ENCODE measurements around the gene DOC2A.
A peak's percentile ranks its signal among the peaks of the same experiment; 100 is the strongest.
"Not testable (repeated sequence)": the region's sequence is repeated elsewhere in the genome, so short reads cannot be mapped to it uniquely, and the experiment has no call there.

The DOC2A gene

GRCh38 chr16:30017937-30018336 is 7.1 kb upstream of the DOC2A start:
- H2BK12ac ChIP-seq (ENCODE audit: low read length in 2 of 2); DNase-seq; H2BK5ac ChIP-seq (ENCODE audit: low read depth, low read length, poor library complexity, severe bottlenecking); H2BK15ac ChIP-seq (ENCODE audit: low read depth, poor library complexity, severe bottlenecking); H3K4me3 ChIP-seq (ENCODE audit: insufficient read depth in 1 of 2, low read depth in 1 of 2, low read length in 2 of 2); H3K4me1 ChIP-seq (ENCODE audit: control insufficient read depth, insufficient read depth, low read depth, low read length); H3K4me2 ChIP-seq (ENCODE audit: low read length, poor library complexity, severe bottlenecking); H3K9me3 ChIP-seq (ENCODE audit: control insufficient read depth, low read length); H3K27ac ChIP-seq (ENCODE audit: low read length, poor library complexity, severe bottlenecking); H3K9ac ChIP-seq (ENCODE audit: low read length); H4K8ac ChIP-seq (ENCODE audit: low read length); H3K36me3 ChIP-seq (ENCODE audit: control insufficient read depth in 1 of 2, insufficient read depth in 2 of 2, low read depth in 1 of 2, low read length in 2 of 2); H3K14ac ChIP-seq (ENCODE audit: low read length in 2 of 2); H3K23ac ChIP-seq (ENCODE audit: low read length in 2 of 2); H2BK120ac ChIP-seq (ENCODE audit: low read depth, low read length); H2AFZ ChIP-seq (ENCODE audit: low read depth, low read length); H3K18ac ChIP-seq (ENCODE audit: low read depth in 1 of 2, low read length in 2 of 2); H4K91ac ChIP-seq (ENCODE audit: low read length); H3K4ac ChIP-seq (ENCODE audit: low read depth in 1 of 2, low read length in 2 of 2); H2AK5ac ChIP-seq (ENCODE audit: low read length, severe bottlenecking); H3K79me1 ChIP-seq (replicated peaks; ENCODE audit: low read length, poor library complexity, severe bottlenecking): not testable (repeated sequence)
- 100% methylated on average over 2 of the region's 4 CpGs for WGBS
- H3K27me3 ChIP-seq (ENCODE audit: control insufficient read depth in 1 of 2, insufficient read depth in 1 of 2, low read length in 2 of 2), result peaks cover 5 to 26% of the 10 kb centered on the region in 2 experiments

GRCh38 chr16:30017277-30017656 is 6.4 kb upstream of the DOC2A start:
- no peak overlapping the region for H3K4ac ChIP-seq (ENCODE audit: low read depth in 1 of 2, low read length in 2 of 2)
- H2AFZ ChIP-seq (ENCODE audit: low read depth, low read length), result no peak overlapping the region
- no peak overlapping the region for H4K91ac ChIP-seq (ENCODE audit: low read length)
- no peak overlapping the region for H3K27ac ChIP-seq (ENCODE audit: low read length, poor library complexity, severe bottlenecking)
- no peak overlapping the region for H2BK15ac ChIP-seq (ENCODE audit: low read depth, poor library complexity, severe bottlenecking)
- H3K9me3 ChIP-seq (ENCODE audit: control insufficient read depth, low read length), result no peaks in the 10 kb centered on the region
- no peak overlapping the region for H2BK12ac ChIP-seq (ENCODE audit: low read length in 2 of 2)
- H2BK5ac ChIP-seq (ENCODE audit: low read depth, low read length, poor library complexity, severe bottlenecking), result no peak overlapping the region
- no peak overlapping the region for H2BK120ac ChIP-seq (ENCODE audit: low read depth, low read length)
- H3K36me3 ChIP-seq (ENCODE audit: control insufficient read depth in 1 of 2, insufficient read depth in 2 of 2, low read depth in 1 of 2, low read length in 2 of 2), result no peaks in the 10 kb centered on the region
- H3K9ac ChIP-seq (ENCODE audit: low read length), result no peak overlapping the region
- H3K14ac ChIP-seq (ENCODE audit: low read length in 2 of 2), result no peak overlapping the region
- no peak overlapping the region for H3K18ac ChIP-seq (ENCODE audit: low read depth in 1 of 2, low read length in 2 of 2)
- no peak for DNase-seq
- H3K4me3 ChIP-seq (ENCODE audit: insufficient read depth in 1 of 2, low read depth in 1 of 2, low read length in 2 of 2), result no peak overlapping the region
- H3K4me2 ChIP-seq (ENCODE audit: low read length, poor library complexity, severe bottlenecking), result no peak overlapping the region
- peaks cover 6 to 24% of the 10 kb centered on the region in 2 experiments for H3K27me3 ChIP-seq (ENCODE audit: control insufficient read depth in 1 of 2, insufficient read depth in 1 of 2, low read length in 2 of 2)
- no peaks in the 10 kb centered on the region for H3K79me1 ChIP-seq (replicated peaks; ENCODE audit: low read length, poor library complexity, severe bottlenecking)
- 96% methylated on average over 2 of the region's 2 CpGs for WGBS
- no peak overlapping the region for H3K23ac ChIP-seq (ENCODE audit: low read length in 2 of 2)
- H4K8ac ChIP-seq (ENCODE audit: low read length), result no peak overlapping the region
- H3K4me1 ChIP-seq (ENCODE audit: control insufficient read depth, insufficient read depth, low read depth, low read length), result peaks cover 10% of the 10 kb centered on the region
- no peak overlapping the region for H2AK5ac ChIP-seq (ENCODE audit: low read length, severe bottlenecking)

GRCh38 chr16:30016555-30017276 is 5.9 kb upstream of the DOC2A start:
- Histone ChIP-seq H2AK5ac (ENCODE audit: low read length, severe bottlenecking) (no peak overlapping the region), H3K4me2 (ENCODE audit: low read length, poor library complexity, severe bottlenecking) (no peak overlapping the region), H2BK120ac (ENCODE audit: low read depth, low read length) (no peak overlapping the region), H2AFZ (ENCODE audit: low read depth, low read length) (no peak overlapping the region), H3K79me1 (replicated peaks; ENCODE audit: low read length, poor library complexity, severe bottlenecking) (no peaks in the 10 kb centered on the region), H3K4me3 (ENCODE audit: insufficient read depth in 1 of 2, low read depth in 1 of 2, low read length in 2 of 2) (no peak overlapping the region), H3K14ac (ENCODE audit: low read length in 2 of 2) (no peak overlapping the region), H2BK12ac (ENCODE audit: low read length in 2 of 2) (no peak overlapping the region), H3K27ac (ENCODE audit: low read length, poor library complexity, severe bottlenecking) (no peak overlapping the region), H3K36me3 (ENCODE audit: control insufficient read depth in 1 of 2, insufficient read depth in 2 of 2, low read depth in 1 of 2, low read length in 2 of 2) (no peaks in the 10 kb centered on the region), H3K4ac (ENCODE audit: low read depth in 1 of 2, low read length in 2 of 2) (no peak overlapping the region), H4K8ac (ENCODE audit: low read length) (peak overlapping the region; percentile 45), H4K91ac (ENCODE audit: low read length) (no peak overlapping the region), H2BK5ac (ENCODE audit: low read depth, low read length, poor library complexity, severe bottlenecking) (no peak overlapping the region), H3K18ac (ENCODE audit: low read depth in 1 of 2, low read length in 2 of 2) (no peak overlapping the region), H3K9ac (ENCODE audit: low read length) (no peak overlapping the region), H3K4me1 (ENCODE audit: control insufficient read depth, insufficient read depth, low read depth, low read length) (peaks cover 10% of the 10 kb centered on the region), H2BK15ac (ENCODE audit: low read depth, poor library complexity, severe bottlenecking) (no peak overlapping the region), H3K27me3 (ENCODE audit: control insufficient read depth in 1 of 2, insufficient read depth in 1 of 2, low read length in 2 of 2) (peaks cover 11 to 29% of the 10 kb centered on the region in 2 experiments), H3K23ac (ENCODE audit: low read length in 2 of 2) (no peak overlapping the region), H3K9me3 (ENCODE audit: control insufficient read depth, low read length) (no peaks in the 10 kb centered on the region)
- DNase-seq, result no peak
- WGBS, result 88% methylated on average over 7 of the region's 8 CpGs

GRCh38 chr16:30015450-30015849 is 4.6 kb upstream of the DOC2A start:
- not testable (repeated sequence) for H2BK12ac ChIP-seq (ENCODE audit: low read length in 2 of 2); H2BK15ac ChIP-seq (ENCODE audit: low read depth, poor library complexity, severe bottlenecking); H3K14ac ChIP-seq (ENCODE audit: low read length in 2 of 2); H3K9ac ChIP-seq (ENCODE audit: low read length); H3K9me3 ChIP-seq (ENCODE audit: control insufficient read depth, low read length); H3K4me2 ChIP-seq (ENCODE audit: low read length, poor library complexity, severe bottlenecking); H2BK5ac ChIP-seq (ENCODE audit: low read depth, low read length, poor library complexity, severe bottlenecking); H3K23ac ChIP-seq (ENCODE audit: low read length in 2 of 2); H3K18ac ChIP-seq (ENCODE audit: low read depth in 1 of 2, low read length in 2 of 2); H3K36me3 ChIP-seq (ENCODE audit: control insufficient read depth in 1 of 2, insufficient read depth in 2 of 2, low read depth in 1 of 2, low read length in 2 of 2); H3K79me1 ChIP-seq (replicated peaks; ENCODE audit: low read length, poor library complexity, severe bottlenecking); H2BK120ac ChIP-seq (ENCODE audit: low read depth, low read length); H3K4me3 ChIP-seq (ENCODE audit: insufficient read depth in 1 of 2, low read depth in 1 of 2, low read length in 2 of 2); DNase-seq; H4K91ac ChIP-seq (ENCODE audit: low read length); H4K8ac ChIP-seq (ENCODE audit: low read length); H3K27ac ChIP-seq (ENCODE audit: low read length, poor library complexity, severe bottlenecking); H3K4ac ChIP-seq (ENCODE audit: low read depth in 1 of 2, low read length in 2 of 2); H2AFZ ChIP-seq (ENCODE audit: low read depth, low read length); H2AK5ac ChIP-seq (ENCODE audit: low read length, severe bottlenecking)
- peaks cover 22 to 29% of the 10 kb centered on the region in 2 experiments for H3K27me3 ChIP-seq (ENCODE audit: control insufficient read depth in 1 of 2, insufficient read depth in 1 of 2, low read length in 2 of 2)
- 77% methylated on average over 7 of the region's 7 CpGs for WGBS
- peaks cover 16% of the 10 kb centered on the region for H3K4me1 ChIP-seq (ENCODE audit: control insufficient read depth, insufficient read depth, low read depth, low read length)

Data from mesenchymal stem cell (in vitro differentiated cells and primary cell).